ENCODE results near the gene CAMKMT.

CAMKMT gene

DNA sequence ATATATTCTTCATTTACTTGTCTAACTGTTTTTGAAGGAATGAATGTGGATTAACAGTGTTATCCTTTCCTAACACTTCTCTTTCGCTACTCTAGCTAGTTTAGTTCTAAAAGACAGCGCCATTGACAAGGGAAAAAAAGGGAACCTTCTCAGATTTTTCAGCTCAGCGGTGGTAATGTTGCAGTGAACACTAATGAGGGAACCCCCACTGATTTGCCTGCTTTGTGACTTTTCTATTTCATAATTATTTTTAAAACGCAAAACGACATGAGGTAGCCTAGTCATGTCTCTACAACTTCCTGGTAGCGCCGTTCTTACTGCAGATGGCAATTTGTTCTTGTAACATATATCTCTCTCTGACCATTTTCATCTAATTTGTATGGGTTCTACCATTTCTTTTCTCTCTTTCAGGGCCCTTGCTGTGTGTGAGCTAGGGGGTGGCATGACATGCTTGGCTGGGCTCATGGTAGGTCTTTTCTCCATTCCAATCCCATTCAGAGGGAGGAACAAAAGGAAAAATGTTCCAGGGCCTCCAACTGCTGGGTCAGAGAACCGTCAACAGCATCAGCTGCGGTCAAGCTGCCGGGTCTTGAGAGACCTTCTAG is 344.2 kb downstream of the CAMKMT start:
- peak in 1 of 3 experiments; percentile 25 for DNase-seq

DNA sequence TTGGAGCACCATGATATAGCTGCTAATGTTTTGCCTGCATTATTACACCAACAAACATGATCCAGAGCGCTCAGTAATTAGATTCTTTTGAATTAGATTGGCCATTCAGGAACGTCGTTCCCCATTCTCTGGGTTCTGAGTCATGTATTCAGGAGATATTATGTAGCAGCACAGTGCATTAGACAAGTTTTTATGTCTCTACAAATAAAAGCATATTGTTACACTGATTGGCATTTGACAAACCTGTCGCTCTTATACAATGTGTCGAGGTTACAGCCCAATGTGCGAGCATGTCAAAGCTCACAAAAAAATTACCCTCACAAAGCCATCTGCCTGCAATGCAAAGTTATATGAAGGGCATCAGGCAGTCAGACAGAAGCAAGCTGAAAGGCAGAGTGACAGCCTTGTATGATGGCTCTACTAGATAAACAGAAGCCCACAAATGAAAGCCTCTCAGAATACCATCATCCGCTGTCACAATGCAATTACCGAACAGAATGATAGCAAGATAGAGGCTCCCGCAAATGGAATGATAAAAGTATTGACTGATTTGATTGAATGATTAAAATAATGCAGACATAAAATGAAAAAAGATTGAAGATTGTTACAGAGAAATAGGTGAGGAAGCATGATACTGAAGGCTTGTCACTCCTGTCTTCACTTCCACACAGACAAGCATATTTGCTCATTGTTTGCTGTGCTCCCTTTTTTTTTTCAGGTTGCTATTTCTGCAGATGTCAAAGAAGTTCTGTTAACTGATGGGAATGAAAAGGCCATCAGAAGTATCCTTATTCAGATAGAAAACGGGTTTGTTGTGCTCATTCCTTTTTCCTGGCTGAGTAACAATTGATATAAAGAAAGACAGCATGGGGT is 345.2 kb downstream of the CAMKMT start:
- DNase-seq = peak; percentile 30 to 73 (median 33)

GRCh38 chr2:44707945-44708660 is 346.4 kb downstream of the CAMKMT start:
- peak; percentile 55 to 96 (median 86) for DNase-seq

DNA sequence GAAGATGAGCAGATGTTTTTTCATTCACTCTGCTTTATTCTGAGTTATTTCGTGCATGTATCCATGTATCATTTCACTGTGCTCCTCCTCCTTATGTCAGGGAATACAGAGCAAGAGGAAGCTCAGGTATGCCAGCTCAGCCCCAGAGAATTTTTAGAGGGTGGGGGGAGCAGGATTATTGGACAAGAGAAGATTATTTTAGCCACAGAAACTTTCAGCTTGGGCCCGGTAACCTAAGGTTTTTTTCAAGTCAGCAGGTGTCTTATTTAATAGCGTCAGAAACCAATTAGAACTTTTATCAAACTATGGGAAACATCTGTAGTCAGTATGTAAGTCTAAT is 346.9 kb downstream of the CAMKMT start:
- DNase-seq = no peak

- peak in 2 of 3 experiments; percentile 13 to 45 for DNase-seq
These were observed 351.4 kb downstream of the CAMKMT start for GRCh38 chr2:44713170-44713569.

- DNase-seq = peak; percentile 22 to 83 (median 46)
These were observed 353.9 kb downstream of the CAMKMT start for GRCh38 chr2:44715671-44716081.

- no peak for DNase-seq
These were observed 354.4 kb downstream of the CAMKMT start for GRCh38 chr2:44716131-44716530.

DNA sequence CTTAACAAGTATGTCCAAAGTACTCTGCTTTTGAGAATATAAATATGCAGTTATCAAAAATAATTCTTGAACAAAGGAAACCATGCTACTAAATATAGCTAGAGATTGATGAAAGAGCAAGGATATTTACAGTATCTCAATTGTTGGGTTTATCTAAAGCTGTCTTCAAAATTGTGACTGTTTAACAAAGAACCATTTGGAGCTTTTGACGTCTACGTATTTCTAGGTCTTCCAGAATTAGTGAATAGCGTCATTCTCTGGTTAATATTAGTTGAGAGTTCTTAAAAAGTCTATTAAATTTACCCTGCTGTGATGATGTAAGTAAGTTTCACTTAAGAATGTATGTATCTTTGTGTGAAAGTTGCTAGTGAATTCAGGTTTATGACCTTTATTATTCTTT is 356.7 kb downstream of the CAMKMT start:
- no peak for DNase-seq

- DNase-seq = no peak
These were observed 357.8 kb downstream of the CAMKMT start for GRCh38 chr2:44719562-44719961.

DNA sequence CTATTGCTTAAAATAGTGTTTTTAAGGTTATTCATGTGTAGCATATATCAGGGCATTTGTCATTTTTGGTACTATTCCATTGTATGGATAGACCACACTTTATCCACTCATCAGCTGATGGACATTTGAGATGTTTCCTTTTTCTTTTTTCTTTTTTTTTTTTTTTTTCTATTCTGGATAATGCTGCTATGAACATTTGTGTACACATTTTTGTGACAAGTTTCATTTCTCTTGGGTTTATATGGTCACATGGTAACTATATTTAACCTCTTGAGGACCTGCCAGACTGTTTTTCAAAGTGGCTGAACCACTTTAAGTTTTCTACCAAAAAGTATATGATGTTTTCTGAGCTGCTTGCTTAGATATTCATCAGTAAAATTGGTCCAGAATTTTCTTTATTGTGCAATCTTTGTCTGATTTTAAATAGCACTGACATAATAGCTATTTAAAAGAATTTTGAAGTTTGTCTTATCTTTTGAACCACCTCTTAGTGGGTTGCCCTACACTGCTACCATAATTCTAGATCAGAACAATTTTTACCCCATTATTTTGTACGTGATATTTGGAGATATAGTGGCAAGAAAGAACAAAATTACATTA is 360.4 kb downstream of the CAMKMT start:
- DNase-seq = no peak

DNA sequence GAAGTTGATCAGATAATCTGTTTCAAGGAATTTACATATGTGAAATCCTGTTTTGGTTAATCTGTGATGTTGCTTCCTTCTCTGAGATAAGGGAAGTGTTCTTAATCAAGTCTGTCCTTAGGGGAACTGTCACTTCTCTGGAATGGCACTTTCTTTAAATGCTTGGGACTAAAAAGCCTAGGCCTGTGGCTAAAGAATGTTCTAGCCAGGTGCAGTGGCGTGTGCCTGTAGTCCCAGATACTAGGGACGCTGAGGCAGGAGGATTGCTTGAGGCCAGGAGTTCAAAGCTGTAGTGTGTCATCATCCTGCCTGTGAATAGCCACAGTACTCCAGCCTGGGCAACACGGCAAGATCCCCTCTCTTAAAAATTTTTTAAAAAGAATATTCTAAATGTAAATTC is 362.2 kb downstream of the CAMKMT start:
- DNase-seq = no peak

- DNase-seq = no peak
These were observed 368.8 kb downstream of the CAMKMT start for GRCh38 chr2:44730593-44730992.

DNA sequence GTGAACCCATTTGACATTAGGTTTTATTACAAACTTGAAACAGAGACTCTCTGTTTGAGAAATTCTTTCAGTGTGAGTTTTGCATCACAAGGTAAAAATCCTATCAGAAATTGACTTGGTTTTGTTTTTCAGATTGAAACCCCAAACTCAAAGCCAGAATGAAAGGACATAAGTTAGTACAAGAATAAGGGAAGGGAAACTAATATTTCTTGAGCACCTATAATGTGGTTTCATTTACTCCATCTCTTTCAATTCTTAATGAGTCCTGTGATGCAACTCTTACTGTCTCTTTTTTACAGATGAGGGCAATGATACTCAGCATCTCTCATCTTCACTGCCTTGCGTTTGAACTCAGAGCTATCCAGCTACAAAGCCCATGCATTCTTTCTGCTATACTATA is 369.8 kb downstream of the CAMKMT start:
- DNase-seq = no peak

- DNase-seq = no peak
These were observed 374.7 kb downstream of the CAMKMT start for GRCh38 chr2:44736270-44736942.

GRCh38 chr2:44740678-44741077 is 378.9 kb downstream of the CAMKMT start:
- DNase-seq = no peak

DNA sequence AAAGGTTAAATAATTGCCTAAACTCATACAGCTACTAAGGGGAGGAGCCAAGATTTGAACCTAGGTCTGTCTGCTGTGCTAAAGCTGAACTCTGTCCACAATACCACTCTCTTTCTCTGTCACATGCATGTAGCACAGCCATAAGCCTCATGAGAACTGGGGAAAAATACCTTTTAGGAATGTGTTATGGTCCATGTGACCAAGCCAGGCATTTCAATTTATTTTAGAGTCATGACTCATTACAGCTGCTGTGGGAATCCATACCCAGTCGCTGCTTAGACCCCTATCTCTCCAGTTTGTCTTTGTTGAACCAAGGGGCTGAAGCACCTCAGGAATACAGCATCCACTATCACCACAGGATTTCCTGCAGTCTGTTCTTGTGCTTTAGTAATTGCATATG is 379.8 kb downstream of the CAMKMT start:
- no peak for DNase-seq

DNA sequence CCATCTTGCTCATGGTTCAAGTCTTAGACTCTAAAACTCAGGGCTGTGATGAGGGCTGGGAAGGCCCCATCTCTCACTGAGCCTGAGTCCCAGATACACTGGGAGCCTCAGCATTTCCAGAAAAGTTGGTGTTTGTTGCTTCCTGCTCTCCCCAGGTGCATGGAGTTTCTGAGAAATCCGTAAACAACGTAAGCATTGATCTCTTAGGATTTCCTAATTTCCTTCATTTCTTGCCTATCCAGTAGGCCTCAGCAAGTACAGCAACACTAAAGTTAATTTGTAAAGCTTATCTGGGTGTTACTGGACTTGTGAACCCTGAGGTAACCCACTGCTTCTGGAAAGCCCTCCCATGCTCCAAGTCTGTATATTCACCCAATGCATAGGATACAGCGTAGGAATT is 380.3 kb downstream of the CAMKMT start:
- no peak for DNase-seq

DNA sequence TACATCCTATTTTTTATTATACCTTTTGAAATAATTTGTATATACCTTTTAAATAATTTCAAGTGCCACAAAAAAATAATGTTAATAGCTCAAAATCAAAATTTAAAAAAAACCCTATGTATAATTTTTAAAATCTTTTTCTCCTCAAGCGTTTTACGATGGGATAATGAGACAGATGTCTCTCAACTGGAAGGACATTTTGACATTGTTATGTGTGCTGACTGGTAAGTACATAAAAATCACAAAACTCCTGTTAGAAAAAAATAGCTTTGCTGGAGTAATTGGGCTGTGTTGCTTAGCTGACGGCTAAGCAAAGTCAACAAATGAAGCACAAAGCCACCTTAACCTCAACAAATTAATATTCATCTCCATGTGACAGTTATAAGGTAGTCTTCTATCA is 381.7 kb downstream of the CAMKMT start:
- DNase-seq = peak in 2 of 3 experiments; percentile 55 to 85

- peak in 2 of 3 experiments; percentile 44 to 80 for DNase-seq
These were observed 383.5 kb downstream of the CAMKMT start for GRCh38 chr2:44744961-44745892.

- peak in 1 of 3 experiments; percentile 36 for DNase-seq
These were observed 384.4 kb downstream of the CAMKMT start for GRCh38 chr2:44745922-44746766.

Measured in NCI-H1417 (cell line).